Loucy (cell line): Measurements from ENCODE around the gene NAA25.
"Not testable (repeated sequence)": the region's sequence is repeated elsewhere in the genome, so short reads cannot be mapped to it uniquely, and the experiment has no call there.

Experiments used
- H2AFZ ChIP-seq: fragments of 200-600 bp; sonication (generic); 2 replicates; pipeline ENCODE4 v1.6.0; 2016; ENCODE audit warnings: antibody characterized with exemption, mild to moderate bottlenecking, low read length, moderate library complexity
- H3F3A ChIP-seq: fragments of 200-600 bp; 2 replicates; pipeline ENCODE4 v1.6.0; 2016; ENCODE audit warnings: antibody characterized with exemption, low read depth, mild to moderate bottlenecking
- H3K27me3 ChIP-seq: fragments of 200-600 bp; sonication (generic); 2 replicates; pipeline ENCODE4 v1.6.1; 2014; ENCODE audit warnings: low read length, mild to moderate bottlenecking; ENCODE audit not compliant: insufficient read depth, poor library complexity, severe bottlenecking
- H3K36me3 ChIP-seq: fragments of 200-600 bp; sonication (generic); 2 replicates; pipeline ENCODE4 v1.6.1; 2016; ENCODE audit warnings: low read length; ENCODE audit not compliant: insufficient read depth
- H3K4me1 ChIP-seq: fragments of 200-600 bp; sonication (generic); 2 replicates; pipeline ENCODE4 v1.5.1; 2014; ENCODE audit warnings: low read length, mild to moderate bottlenecking; ENCODE audit not compliant: insufficient read depth, poor library complexity, severe bottlenecking
- H3K4me2 ChIP-seq: fragments of 200-600 bp; sonication (generic); 2 replicates; pipeline ENCODE4 v1.6.0; 2014; ENCODE audit warnings: antibody characterized with exemption, low read length, low read depth, mild to moderate bottlenecking; ENCODE audit not compliant: poor library complexity, severe bottlenecking
- H3K4me3 ChIP-seq: fragments of 200-600 bp; sonication (generic); 2 replicates; pipeline ENCODE4 v1.5.1; 2014; ENCODE audit warnings: low read length, mild to moderate bottlenecking, mixed read lengths; ENCODE audit not compliant: poor library complexity, severe bottlenecking
- H3K79me2 ChIP-seq: fragments of 200-600 bp; sonication (generic); 2 replicates; pipeline ENCODE4 v1.6.1; 2014; ENCODE audit warnings: low read length; ENCODE audit not compliant: insufficient read depth
- H3K9ac ChIP-seq: fragments of 200-600 bp; sonication (generic); 2 replicates; pipeline ENCODE4 v1.6.0; 2014; ENCODE audit warnings: mild to moderate bottlenecking, low read depth, low read length, moderate library complexity; ENCODE audit not compliant: poor library complexity, severe bottlenecking
- H3K9me2 ChIP-seq: fragments of 200-600 bp; sonication (generic); replicated peaks from 2 replicates; pipeline ENCODE4 v1.6.1; 2016; ENCODE audit warnings: low read depth, low read length, mixed read lengths
- H3K9me3 ChIP-seq: fragments of 200-600 bp; sonication (generic); 2 replicates; pipeline ENCODE4 v1.6.1; 2014; ENCODE audit warnings: mild to moderate bottlenecking, antibody characterized with exemption, low read length, low read depth; ENCODE audit not compliant: insufficient read depth
- H4K20me1 ChIP-seq: fragments of 200-600 bp; sonication (generic); 2 replicates; pipeline ENCODE4 v1.6.0; 2014; ENCODE audit warnings: antibody characterized with exemption, low read length, mild to moderate bottlenecking; ENCODE audit not compliant: insufficient read depth, poor library complexity, severe bottlenecking
- CTCF ChIP-seq: fragments of 200-600 bp; sonication (generic); conservative IDR thresholded peaks from 2 replicates; pipeline ENCODE4 v1.5.1; 2014; ENCODE audit warnings: mild to moderate bottlenecking, antibody characterized with exemption, low read length
- EZH2phosphoT487 ChIP-seq: fragments of 200-600 bp; IDR thresholded peaks from 2 replicates; pipeline ENCODE4 v1.6.1; 2018; ENCODE audit warnings: antibody characterized with exemption, mild to moderate bottlenecking, moderate library complexity, borderline replicate concordance

The NAA25 gene

GRCh38 chr12:112049351-112049750 lies 59.2 kb downstream of the NAA25 start:
- Histone ChIP-seq H4K20me1 (no peaks in the 10 kb centered on the region), H3K79me2 (no peaks in the 10 kb centered on the region), H2AFZ (no peak overlapping the region), H3F3A (no peaks in the 10 kb centered on the region), H3K4me1 (peaks cover under 1% of the 10 kb centered on the region), H3K4me2 (no peak overlapping the region), H3K27me3 (no peaks in the 10 kb centered on the region), H3K9me2 (no peaks in the 10 kb centered on the region), H3K9me3 (no peaks in the 10 kb centered on the region), H3K9ac (no peak overlapping the region), H3K36me3 (peaks cover 95% of the 10 kb centered on the region), H3K4me3 (no peak overlapping the region)
- TF ChIP-seq EZH2phosphoT487 (no peak), CTCF (no peak)

- no peak overlapping the region for H2AFZ ChIP-seq
- H3K36me3 ChIP-seq: peaks cover 90% of the 10 kb centered on the region
- no peaks in the 10 kb centered on the region for H3K9me3 ChIP-seq
- no peak overlapping the region for H3K4me2 ChIP-seq
- TF ChIP-seq EZH2phosphoT487: no peak
- H3K4me1 ChIP-seq: no peaks in the 10 kb centered on the region
- H3F3A ChIP-seq: no peaks in the 10 kb centered on the region
- no peaks in the 10 kb centered on the region for H3K79me2 ChIP-seq
- no peaks in the 10 kb centered on the region for H3K9me2 ChIP-seq
- H3K4me3 ChIP-seq: no peak overlapping the region
- H3K27me3 ChIP-seq: no peaks in the 10 kb centered on the region
- no peak overlapping the region for H3K9ac ChIP-seq
- no peaks in the 10 kb centered on the region for H4K20me1 ChIP-seq
These were observed 62.6 kb downstream of the NAA25 start for GRCh38 chr12:112046003-112046402.

GRCh38 chr12:112036614-112037013 lies 72.0 kb downstream of the NAA25 start:
- not testable (repeated sequence) for H3K9me3 ChIP-seq

GRCh38 chr12:112035219-112035785 lies 73.3 kb downstream of the NAA25 start:
- no peak overlapping the region for H2AFZ ChIP-seq
- H3K4me1 ChIP-seq: no peaks in the 10 kb centered on the region
- H3K9me2 ChIP-seq: no peaks in the 10 kb centered on the region
- no peak overlapping the region for H3K4me3 ChIP-seq
- H3F3A ChIP-seq: no peaks in the 10 kb centered on the region
- H3K9me3 ChIP-seq: no peaks in the 10 kb centered on the region
- H4K20me1 ChIP-seq: no peaks in the 10 kb centered on the region
- no peaks in the 10 kb centered on the region for H3K27me3 ChIP-seq
- no peak overlapping the region for H3K9ac ChIP-seq
- no peak overlapping the region for H3K4me2 ChIP-seq
- H3K79me2 ChIP-seq: no peaks in the 10 kb centered on the region
- peaks cover 79% of the 10 kb centered on the region; the same call in 1 of the 2 replicates for H3K36me3 ChIP-seq
- TF ChIP-seq CTCF (no peak), EZH2phosphoT487 (no peak)

More at GRCh38 chr12:112036614-112037013, 72.0 kb downstream of the NAA25 start:
- H3K4me2 ChIP-seq, H3K27me3 ChIP-seq, H4K20me1 ChIP-seq, H3F3A ChIP-seq, H3K4me1 ChIP-seq, H3K9me2 ChIP-seq, H3K79me2 ChIP-seq, H3K9ac ChIP-seq, H2AFZ ChIP-seq, H3K4me3 ChIP-seq: not testable (repeated sequence)
- H3K36me3 ChIP-seq: peaks cover 77% of the 10 kb centered on the region; the same call in 1 of the 2 replicates
